Omental fat pad (tissue), 4 donors: ENCODE results near the gene SNX27. TPM values are rescaled to one million over a fixed set of nuclear protein-coding genes. Genes with fewer than 3 reads are reported as not detected.
A peak's percentile ranks its signal among the peaks of the same experiment; 100 is the strongest.

Source experiments
- ATAC-seq: fragments of 150-250 bp; one replicate; pipeline ENCODE4 v1.9.1; 2016; ENCODE audit warnings: mild to moderate bottlenecking, moderate library complexity; ENCODE audit not compliant: low FRiP score
- DNase-seq: peaks from one replicate; pipeline ENCODE4 v3.0.0-alpha.2; 2019; ENCODE audit warnings: low spot score
- total RNA-seq, 4 donors: library from RNA; depleted of rRNA; stranded (reverse); fragments of >200 nt; gene quantifications; one replicate each; pipeline ENCODE4 v1.1.0, GENCODE V29; 2016
- TF ChIP-seq, protein P1 (sequence below), 3 donors: fragments of 450-650 bp; IDR thresholded peaks; one replicate each; pipeline ENCODE4 v1.5.1; 2016 to 2017; ENCODE audit warnings: antibody characterized with exemption in 3 of 3, mild to moderate bottlenecking in 3 of 3, moderate library complexity in 2 of 3

SNX27 gene
- total RNA-seq = 10 to 100 TPM; 21.3 to 41.9 (median 33.6) TPM

DNA sequence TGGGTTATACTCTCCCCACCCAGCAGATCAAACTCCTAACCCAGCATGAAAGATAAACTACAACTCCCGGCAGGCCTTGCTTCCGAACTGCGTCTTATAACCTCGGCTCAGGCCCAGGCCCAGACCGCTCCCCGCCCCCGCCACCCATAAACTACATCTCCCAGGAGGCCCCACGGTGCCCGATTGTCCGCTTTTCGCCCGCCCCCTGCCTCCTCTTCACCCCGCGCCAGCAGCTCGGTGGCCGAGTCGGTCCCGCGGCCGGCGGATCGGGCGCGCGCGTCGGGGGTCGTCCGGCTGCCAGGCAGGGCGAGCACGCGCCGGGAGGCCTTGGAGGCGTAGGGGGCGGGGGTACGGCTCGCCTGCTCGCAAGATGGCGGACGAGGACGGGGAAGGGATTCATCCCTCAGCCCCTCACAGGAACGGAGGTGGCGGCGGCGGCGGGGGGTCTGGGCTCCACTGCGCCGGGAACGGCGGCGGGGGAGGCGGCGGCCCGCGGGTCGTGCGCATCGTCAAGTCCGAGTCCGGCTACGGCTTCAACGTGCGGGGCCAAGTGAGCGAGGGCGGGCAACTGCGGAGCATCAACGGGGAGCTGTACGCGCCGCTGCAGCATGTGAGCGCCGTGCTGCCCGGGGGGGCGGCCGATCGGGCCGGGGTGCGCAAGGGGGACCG lies at the start of gene SNX27:
Gene SNX27, plus strand, starts transcription at position 219 of the 669 bp plus-strand sequence. Its CDS starts 152 bp downstream, at position 371.
- TF ChIP-seq, protein P1, sequence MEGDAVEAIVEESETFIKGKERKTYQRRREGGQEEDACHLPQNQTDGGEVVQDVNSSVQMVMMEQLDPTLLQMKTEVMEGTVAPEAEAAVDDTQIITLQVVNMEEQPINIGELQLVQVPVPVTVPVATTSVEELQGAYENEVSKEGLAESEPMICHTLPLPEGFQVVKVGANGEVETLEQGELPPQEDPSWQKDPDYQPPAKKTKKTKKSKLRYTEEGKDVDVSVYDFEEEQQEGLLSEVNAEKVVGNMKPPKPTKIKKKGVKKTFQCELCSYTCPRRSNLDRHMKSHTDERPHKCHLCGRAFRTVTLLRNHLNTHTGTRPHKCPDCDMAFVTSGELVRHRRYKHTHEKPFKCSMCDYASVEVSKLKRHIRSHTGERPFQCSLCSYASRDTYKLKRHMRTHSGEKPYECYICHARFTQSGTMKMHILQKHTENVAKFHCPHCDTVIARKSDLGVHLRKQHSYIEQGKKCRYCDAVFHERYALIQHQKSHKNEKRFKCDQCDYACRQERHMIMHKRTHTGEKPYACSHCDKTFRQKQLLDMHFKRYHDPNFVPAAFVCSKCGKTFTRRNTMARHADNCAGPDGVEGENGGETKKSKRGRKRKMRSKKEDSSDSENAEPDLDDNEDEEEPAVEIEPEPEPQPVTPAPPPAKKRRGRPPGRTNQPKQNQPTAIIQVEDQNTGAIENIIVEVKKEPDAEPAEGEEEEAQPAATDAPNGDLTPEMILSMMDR (IDR thresholded peaks at IDR 0.05) = no peak
- ATAC-seq (peak; percentile 94), DNase-seq (peak; percentile 67)

DNA sequence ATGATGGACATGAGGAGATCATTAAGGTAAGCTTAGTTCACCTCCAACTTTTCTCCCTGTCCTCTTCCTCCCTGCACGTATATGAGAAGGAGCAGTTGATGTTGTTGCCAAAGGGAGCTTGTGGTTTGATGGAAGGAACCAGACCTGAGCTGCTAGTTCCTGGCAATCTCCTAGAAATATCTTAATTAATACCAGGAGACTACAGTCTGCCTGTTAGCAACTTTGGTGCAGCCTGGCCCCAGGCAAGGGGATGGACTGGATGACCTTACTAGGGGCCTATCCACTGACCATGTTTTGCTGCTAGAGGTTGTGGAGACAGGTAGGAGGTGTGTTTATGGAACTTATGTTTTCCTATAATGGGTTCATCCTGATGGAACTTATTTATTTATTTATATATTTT lies 49.2 kb upstream of the SNX27 start:
- no peak for DNase-seq
- ATAC-seq = no peak
- TF ChIP-seq, protein P1 (IDR thresholded peaks at IDR 0.05) = no peak

DNA sequence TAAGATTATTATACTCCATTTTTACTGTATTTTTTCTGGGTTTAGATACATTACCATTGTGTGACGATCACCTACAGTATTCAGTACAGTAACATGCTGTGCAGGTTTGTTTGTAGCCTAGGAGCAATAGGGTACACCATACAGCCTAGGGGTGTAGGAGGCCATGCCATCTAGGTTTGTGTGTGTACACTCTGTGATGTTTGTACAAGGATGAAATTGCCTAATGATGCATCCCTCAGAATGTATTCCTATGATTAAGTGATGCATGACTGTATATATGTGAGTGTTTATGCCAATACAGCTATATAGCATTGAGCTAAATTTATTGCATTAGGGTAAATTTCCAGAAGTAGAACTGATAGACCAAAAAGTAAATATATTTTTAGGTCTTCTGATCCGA lies 48.5 kb upstream of the SNX27 start:
- DNase-seq (no peak), ATAC-seq (no peak)

DNA sequence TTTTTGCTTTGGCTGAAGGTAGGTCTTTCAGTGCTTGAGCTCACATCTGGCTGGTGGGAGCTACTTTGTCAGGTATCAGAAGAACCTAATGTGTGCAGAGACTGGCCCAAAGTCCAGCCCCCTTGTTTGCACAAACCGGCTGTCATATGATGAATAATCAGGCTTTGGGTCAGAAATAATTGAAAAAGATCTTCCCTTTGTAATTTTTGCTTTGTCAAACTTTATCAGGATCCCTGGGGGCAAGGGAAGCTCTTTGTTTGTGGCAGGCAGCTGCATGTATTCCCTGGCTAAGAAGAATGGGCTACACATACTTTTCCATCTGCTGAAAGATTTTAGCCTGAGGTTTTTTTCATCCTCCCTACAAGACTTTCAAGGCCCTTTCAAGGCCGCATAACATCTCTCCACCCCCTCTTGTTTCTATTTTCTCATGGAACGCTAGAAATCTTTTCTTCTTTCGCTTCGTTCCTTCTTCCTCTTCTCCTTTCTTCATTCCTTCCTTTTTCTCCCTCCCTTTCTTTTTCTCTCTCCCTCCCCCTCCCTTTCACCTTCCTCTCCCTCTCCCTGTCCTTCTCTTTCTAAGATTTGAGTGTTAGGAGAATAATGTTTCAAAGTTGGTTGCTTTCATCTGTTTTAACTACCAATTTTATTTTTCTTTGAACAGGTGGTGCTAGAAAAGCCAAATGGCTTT lies 46.2 kb upstream of the SNX27 start:
- ATAC-seq = no peak
- TF ChIP-seq, protein P1 (IDR thresholded peaks at IDR 0.05) = no peak

More for the DNA sequence above, 48.5 kb upstream of the SNX27 start:
- TF ChIP-seq, protein P1 (IDR thresholded peaks at IDR 0.05) = no peak

DNA sequence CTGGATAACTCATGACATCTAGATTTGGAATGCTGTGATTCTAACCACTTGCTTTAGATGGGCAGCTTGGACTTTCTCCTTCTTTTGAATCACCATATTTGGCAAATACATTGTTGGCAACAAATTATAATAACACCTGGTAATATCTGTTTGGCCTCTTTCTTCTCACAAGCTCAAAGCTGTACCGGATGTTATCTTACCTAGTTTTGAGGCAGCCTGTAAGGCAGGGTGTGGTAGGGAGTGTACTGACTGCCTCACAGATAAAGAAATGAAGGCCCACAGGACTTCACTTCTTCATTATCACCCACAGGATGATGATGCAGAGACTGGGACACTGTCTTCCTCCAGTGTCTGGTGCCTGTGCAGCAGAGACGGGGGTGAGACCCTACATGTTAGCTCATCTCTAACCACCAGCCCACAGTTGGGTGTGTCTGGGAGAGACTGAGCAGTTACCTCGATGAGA lies 43.2 kb upstream of the SNX27 start:
- DNase-seq (no peak), ATAC-seq (no peak)
- TF ChIP-seq, protein P1 (IDR thresholded peaks at IDR 0.05) = no peak

More for the DNA sequence above, 46.2 kb upstream of the SNX27 start:
- no peak for DNase-seq

DNA sequence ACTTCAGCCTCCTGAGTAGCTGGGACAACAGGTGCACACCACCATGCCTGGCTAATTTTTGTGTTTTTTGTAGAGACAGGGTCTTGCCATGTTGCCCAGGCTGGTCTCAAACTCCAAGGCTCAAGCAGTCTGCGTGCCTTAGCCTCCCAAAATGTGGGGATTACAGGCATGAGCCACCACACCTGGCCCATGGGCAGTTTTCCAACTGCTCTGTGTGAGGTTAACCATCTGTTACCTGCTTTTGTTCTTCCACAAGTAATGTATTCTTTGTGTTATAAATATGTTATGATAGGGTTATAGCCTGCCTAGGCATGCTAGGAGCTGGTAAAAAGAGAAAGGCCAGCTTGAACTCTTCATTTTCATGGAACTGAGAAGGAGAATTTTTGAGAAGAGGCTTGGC lies 41.0 kb upstream of the SNX27 start:
- TF ChIP-seq, protein P1 (IDR thresholded peaks at IDR 0.05) = no peak
- no peak for ATAC-seq
- no peak for DNase-seq
